HepG2 (cell line): ENCODE data around the gene BMAL1. TPM values are rescaled to one million over a fixed set of nuclear protein-coding genes. Genes with fewer than 3 reads are reported as not detected.

ENCODE experiments used
- KLF6 ChIP-seq: IDR thresholded peaks from 2 replicates; pipeline ENCODE4 v1.8.0; 2016; ENCODE audit warnings: missing biosample characterization, missing genetic modification reagents
- NONO ChIP-seq, 2 experiments: fragments of 450-650 bp in 1 of 2; sonication (generic) in 1 of 2; formaldehyde crosslinking in 1 of 2; IDR thresholded peaks in 1 of 2; conservative IDR thresholded peaks in 1 of 2; 2 replicates each; pipeline versions ENCODE4 v1.6.1 to v1.8.0; 2017 to 2022; ENCODE audit warnings: mild to moderate bottlenecking in 1 of 2, missing genetic modification reagents in 1 of 2, moderate library complexity in 1 of 2
- SAP130 ChIP-seq: IDR thresholded peaks from 2 replicates; pipeline ENCODE4 v1.6.1; 2016; ENCODE audit warnings: low read depth
- SIN3A ChIP-seq: IDR thresholded peaks from 2 replicates; pipeline ENCODE4 v1.6.1; 2011; ENCODE audit warnings: low read depth, mild to moderate bottlenecking, control low read depth, low read length, borderline replicate concordance
- SKI ChIP-seq: fragments of 450-650 bp; IDR thresholded peaks from one replicate; pipeline ENCODE4 v1.6.1; 2018; ENCODE audit warnings: mild to moderate bottlenecking; ENCODE audit not compliant: partially characterized antibody
- SPEN ChIP-seq: sonication (generic); formaldehyde crosslinking; IDR thresholded peaks from 2 replicates; pipeline ENCODE4 v1.5.1; 2020; ENCODE audit warnings: low read depth, mild to moderate bottlenecking, missing genetic modification reagents
- THAP11 ChIP-seq: IDR thresholded peaks from 2 replicates; pipeline ENCODE4 v1.6.1; 2016; ENCODE audit warnings: missing biosample characterization, missing genetic modification reagents
- ZFP1 ChIP-seq: IDR thresholded peaks from 2 replicates; pipeline ENCODE4 v1.6.1; 2016
- ZFX ChIP-seq: sonication (generic); formaldehyde crosslinking; IDR thresholded peaks from 2 replicates; pipeline ENCODE4 v1.4.0; 2020; ENCODE audit warnings: mild to moderate bottlenecking, low read depth, missing genetic modification reagents, moderate library complexity
- ZNF121 ChIP-seq: sonication (generic); formaldehyde crosslinking; IDR thresholded peaks from 2 replicates; pipeline ENCODE4 v1.5.0; 2020; ENCODE audit warnings: mild to moderate bottlenecking, missing genetic modification reagents
- ZNF292 ChIP-seq: sonication (generic); formaldehyde crosslinking; IDR thresholded peaks from 2 replicates; pipeline ENCODE4 v1.8.1; 2022; ENCODE audit warnings: mild to moderate bottlenecking, low read depth, missing genetic modification reagents, borderline replicate concordance
- ZNF777 ChIP-seq: sonication (generic); formaldehyde crosslinking; IDR thresholded peaks from 2 replicates; pipeline ENCODE4 v1.4.0; 2020; ENCODE audit warnings: missing genetic modification reagents
- ZNF883 ChIP-seq: sonication (generic); formaldehyde crosslinking; IDR thresholded peaks from 2 replicates; pipeline ENCODE4 v1.5.1; 2020; ENCODE audit warnings: mild to moderate bottlenecking, missing genetic modification reagents; ENCODE audit errors: not compliant biosample characterization
- ZSCAN25 ChIP-seq: sonication (generic); formaldehyde crosslinking; IDR thresholded peaks from 2 replicates; pipeline ENCODE4 v1.8.0; 2022; ENCODE audit warnings: mild to moderate bottlenecking, missing genetic modification reagents
- polyA plus RNA-seq, 8 experiments: library from polyadenylated mRNA; depleted of rRNA in 3 of 8; stranded (reverse) in 7 of 8; unstranded in 1 of 8; fragments of >200 nt; fragmentation: Illumina TruSeq in 4 of 8; extraction: Trizol in 4 of 8; gene quantifications; 2 replicates each; pipeline versions ENCODE4 v1.2.1 to v1.2.3, GENCODE V29; 2011 to 2016; ENCODE audit warnings: low read depth in 4 of 8, missing spikeins in 1 of 8, mixed read lengths in 1 of 8; ENCODE audit not compliant: insufficient read depth in 1 of 8
- total RNA-seq, 5 experiments: library from RNA; depleted of rRNA; stranded (reverse); fragments of >200 nt; fragmentation: Illumina TruSeq; extraction: Trizol; gene quantifications; 2 replicates each; pipeline ENCODE4 v1.2.3, GENCODE V29; 2016; ENCODE audit warnings: low read depth in 1 of 5
- TF ChIP-seq, protein P1 (sequence below): sonication (generic); formaldehyde crosslinking; IDR thresholded peaks from 2 replicates; pipeline ENCODE4 v1.4.0; 2020; ENCODE audit warnings: mild to moderate bottlenecking, missing genetic modification reagents
- TF ChIP-seq, protein P2 (sequence below): sonication (generic); formaldehyde crosslinking; IDR thresholded peaks from 2 replicates; pipeline ENCODE4 v1.4.0; 2020; ENCODE audit warnings: mild to moderate bottlenecking, missing genetic modification reagents
- TF ChIP-seq, protein P3 (sequence below): sonication (generic); formaldehyde crosslinking; IDR thresholded peaks from 2 replicates; pipeline ENCODE4 v1.8.0; 2022; ENCODE audit warnings: missing genetic modification reagents, mild to moderate bottlenecking, moderate library complexity, borderline replicate concordance
- TF ChIP-seq, protein P4 (sequence below): sonication (generic); formaldehyde crosslinking; IDR thresholded peaks from 2 replicates; pipeline ENCODE4 v1.4.0; 2020; ENCODE audit warnings: mild to moderate bottlenecking, missing genetic modification reagents
- TF ChIP-seq, protein P5 (sequence below): sonication (generic); formaldehyde crosslinking; IDR thresholded peaks from 2 replicates; pipeline ENCODE4 v1.9.0; 2022; ENCODE audit warnings: missing genetic modification reagents, mild to moderate bottlenecking, borderline replicate concordance
- TF ChIP-seq, protein P6 (sequence below): sonication (generic); formaldehyde crosslinking; IDR thresholded peaks from 2 replicates; pipeline ENCODE4 v1.4.0; 2020; ENCODE audit warnings: missing genetic modification reagents

The BMAL1 gene
- total and polyA plus RNA-seq, 2 of the 13 experiments (the other 11 are each of a cell fraction or from before 2014, with no cell fraction given): 4.5 to 4.8 TPM

DNA sequence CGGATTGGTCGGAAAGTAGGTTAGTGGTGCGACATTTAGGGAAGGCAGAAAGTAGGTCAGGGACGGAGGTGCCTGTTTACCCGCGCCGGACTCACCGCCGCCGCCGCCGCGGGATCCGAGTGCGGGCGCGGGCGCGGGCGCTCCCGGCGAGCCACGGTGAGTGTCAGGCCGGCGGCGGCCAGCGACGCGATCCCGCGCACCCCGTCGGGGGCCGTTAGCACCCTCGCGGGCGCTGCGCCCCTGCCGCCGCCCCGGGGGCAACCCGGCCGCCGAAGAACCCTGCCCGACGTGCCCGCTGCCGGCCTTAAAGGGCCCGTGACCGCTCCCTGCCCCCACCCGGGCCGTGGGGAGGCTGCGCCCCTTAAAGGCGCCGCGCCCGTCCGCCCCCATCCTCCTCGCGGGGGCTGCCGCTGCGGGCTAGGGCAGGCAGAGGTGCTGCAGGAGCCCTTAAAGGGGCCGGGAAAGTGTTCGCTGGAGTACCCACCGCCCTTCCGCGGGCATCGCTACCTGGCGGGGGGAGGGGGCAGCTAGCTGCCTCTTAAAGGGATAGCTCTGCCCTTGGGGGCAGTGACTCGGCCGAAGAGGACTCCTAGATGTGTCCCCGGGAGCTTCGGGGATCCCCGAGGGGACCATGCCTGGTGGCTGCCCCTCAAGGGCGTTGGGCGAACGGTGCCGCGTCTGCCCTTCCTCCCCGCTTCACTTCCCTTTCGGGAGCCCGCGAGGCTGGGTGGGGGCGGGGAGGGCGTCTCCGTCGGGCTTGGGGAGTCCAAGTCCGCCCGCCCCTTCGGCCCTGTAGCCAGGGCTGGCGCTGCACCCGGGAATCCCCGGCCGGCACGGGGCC, at the start of gene BMAL1 (continued):
- TF ChIP-seq, protein P1, sequence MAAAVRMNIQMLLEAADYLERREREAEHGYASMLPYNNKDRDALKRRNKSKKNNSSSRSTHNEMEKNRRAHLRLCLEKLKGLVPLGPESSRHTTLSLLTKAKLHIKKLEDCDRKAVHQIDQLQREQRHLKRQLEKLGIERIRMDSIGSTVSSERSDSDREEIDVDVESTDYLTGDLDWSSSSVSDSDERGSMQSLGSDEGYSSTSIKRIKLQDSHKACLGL (CRISPR knock-in tag): peak; percentile 49; the same call in 1 of the 2 replicates
- TF ChIP-seq, protein P2, sequence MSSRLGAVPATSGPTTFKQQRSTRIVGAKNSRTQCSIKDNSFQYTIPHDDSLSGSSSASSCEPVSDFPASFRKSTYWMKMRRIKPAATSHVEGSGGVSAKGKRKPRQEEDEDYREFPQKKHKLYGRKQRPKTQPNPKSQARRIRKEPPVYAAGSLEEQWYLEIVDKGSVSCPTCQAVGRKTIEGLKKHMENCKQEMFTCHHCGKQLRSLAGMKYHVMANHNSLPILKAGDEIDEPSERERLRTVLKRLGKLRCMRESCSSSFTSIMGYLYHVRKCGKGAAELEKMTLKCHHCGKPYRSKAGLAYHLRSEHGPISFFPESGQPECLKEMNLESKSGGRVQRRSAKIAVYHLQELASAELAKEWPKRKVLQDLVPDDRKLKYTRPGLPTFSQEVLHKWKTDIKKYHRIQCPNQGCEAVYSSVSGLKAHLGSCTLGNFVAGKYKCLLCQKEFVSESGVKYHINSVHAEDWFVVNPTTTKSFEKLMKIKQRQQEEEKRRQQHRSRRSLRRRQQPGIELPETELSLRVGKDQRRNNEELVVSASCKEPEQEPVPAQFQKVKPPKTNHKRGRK (CRISPR knock-in tag): no peak
- TF ChIP-seq SKI: peak; percentile 67
- TF ChIP-seq ZNF777 (CRISPR knock-in tag): peak; percentile 95
- no peak for TF ChIP-seq NONO (IDR thresholded peaks at IDR 0.05)
- TF ChIP-seq NONO (CRISPR knock-in tag; conservative IDR thresholded peaks at IDR 0.05): 0 out of 2 replicates have a peak, but pooled peaks have one; percentile 10
- TF ChIP-seq, protein P3, sequence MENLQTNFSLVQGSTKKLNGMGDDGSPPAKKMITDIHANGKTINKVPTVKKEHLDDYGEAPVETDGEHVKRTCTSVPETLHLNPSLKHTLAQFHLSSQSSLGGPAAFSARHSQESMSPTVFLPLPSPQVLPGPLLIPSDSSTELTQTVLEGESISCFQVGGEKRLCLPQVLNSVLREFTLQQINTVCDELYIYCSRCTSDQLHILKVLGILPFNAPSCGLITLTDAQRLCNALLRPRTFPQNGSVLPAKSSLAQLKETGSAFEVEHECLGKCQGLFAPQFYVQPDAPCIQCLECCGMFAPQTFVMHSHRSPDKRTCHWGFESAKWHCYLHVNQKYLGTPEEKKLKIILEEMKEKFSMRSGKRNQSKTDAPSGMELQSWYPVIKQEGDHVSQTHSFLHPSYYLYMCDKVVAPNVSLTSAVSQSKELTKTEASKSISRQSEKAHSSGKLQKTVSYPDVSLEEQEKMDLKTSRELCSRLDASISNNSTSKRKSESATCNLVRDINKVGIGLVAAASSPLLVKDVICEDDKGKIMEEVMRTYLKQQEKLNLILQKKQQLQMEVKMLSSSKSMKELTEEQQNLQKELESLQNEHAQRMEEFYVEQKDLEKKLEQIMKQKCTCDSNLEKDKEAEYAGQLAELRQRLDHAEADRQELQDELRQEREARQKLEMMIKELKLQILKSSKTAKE: no peak; the same call in 1 of the 2 replicates
- no peak for TF ChIP-seq ZSCAN25 (CRISPR knock-in tag)
- no peak for TF ChIP-seq ZNF121 (CRISPR knock-in tag)
- TF ChIP-seq ZFX (CRISPR knock-in tag): 0 out of 2 replicates have a peak, but pooled peaks have one; percentile 16
- no peak for TF ChIP-seq SIN3A
- TF ChIP-seq, protein P4, sequence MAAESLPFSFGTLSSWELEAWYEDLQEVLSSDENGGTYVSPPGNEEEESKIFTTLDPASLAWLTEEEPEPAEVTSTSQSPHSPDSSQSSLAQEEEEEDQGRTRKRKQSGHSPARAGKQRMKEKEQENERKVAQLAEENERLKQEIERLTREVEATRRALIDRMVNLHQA (CRISPR knock-in tag): no peak
- no peak for TF ChIP-seq ZNF883 (CRISPR knock-in tag)
- TF ChIP-seq, protein P5, sequence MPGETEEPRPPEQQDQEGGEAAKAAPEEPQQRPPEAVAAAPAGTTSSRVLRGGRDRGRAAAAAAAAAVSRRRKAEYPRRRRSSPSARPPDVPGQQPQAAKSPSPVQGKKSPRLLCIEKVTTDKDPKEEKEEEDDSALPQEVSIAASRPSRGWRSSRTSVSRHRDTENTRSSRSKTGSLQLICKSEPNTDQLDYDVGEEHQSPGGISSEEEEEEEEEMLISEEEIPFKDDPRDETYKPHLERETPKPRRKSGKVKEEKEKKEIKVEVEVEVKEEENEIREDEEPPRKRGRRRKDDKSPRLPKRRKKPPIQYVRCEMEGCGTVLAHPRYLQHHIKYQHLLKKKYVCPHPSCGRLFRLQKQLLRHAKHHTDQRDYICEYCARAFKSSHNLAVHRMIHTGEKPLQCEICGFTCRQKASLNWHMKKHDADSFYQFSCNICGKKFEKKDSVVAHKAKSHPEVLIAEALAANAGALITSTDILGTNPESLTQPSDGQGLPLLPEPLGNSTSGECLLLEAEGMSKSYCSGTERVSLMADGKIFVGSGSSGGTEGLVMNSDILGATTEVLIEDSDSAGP (CRISPR knock-in tag): peak; percentile 99
- TF ChIP-seq, protein P6, sequence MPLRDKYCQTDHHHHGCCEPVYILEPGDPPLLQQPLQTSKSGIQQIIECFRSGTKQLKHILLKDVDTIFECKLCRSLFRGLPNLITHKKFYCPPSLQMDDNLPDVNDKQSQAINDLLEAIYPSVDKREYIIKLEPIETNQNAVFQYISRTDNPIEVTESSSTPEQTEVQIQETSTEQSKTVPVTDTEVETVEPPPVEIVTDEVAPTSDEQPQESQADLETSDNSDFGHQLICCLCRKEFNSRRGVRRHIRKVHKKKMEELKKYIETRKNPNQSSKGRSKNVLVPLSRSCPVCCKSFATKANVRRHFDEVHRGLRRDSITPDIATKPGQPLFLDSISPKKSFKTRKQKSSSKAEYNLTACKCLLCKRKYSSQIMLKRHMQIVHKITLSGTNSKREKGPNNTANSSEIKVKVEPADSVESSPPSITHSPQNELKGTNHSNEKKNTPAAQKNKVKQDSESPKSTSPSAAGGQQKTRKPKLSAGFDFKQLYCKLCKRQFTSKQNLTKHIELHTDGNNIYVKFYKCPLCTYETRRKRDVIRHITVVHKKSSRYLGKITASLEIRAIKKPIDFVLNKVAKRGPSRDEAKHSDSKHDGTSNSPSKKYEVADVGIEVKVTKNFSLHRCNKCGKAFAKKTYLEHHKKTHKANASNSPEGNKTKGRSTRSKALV (CRISPR knock-in tag): no peak
- TF ChIP-seq KLF6: no peak
- no peak for TF ChIP-seq ZNF292 (CRISPR knock-in tag)
- TF ChIP-seq THAP11: 0 out of 2 replicates have a peak, but pooled peaks have one; percentile 7
- TF ChIP-seq SAP130 (CRISPR knock-in tag): 0 out of 2 replicates have a peak, but pooled peaks have one; percentile 11
- 0 out of 2 replicates have a peak, but pooled peaks have one; percentile 6 for TF ChIP-seq SPEN (CRISPR knock-in tag)
- TF ChIP-seq ZFP1 (CRISPR knock-in tag): no peak
